ENCODE measurements around the gene GSC2.
"Not testable (repeated sequence)": the region's sequence is repeated elsewhere in the genome, so short reads cannot be mapped to it uniquely, and the experiment has no call there.

Gene GSC2

GRCh38 chr22:19172213-19173046 lies 22.3 kb upstream of the GSC2 start:
- peaks cover 53% of the 10 kb centered on the region for H3K4me1 Mint-ChIP-seq
- H3K4me3 Mint-ChIP-seq = peak overlapping the region; percentile 94
- peak overlapping the region; percentile 96 for H3K27ac Mint-ChIP-seq
- DNase-seq (ENCODE audit: low spot score in 2 of 2) (no peak), ATAC-seq (no peak)
- H3K36me3 Mint-ChIP-seq = peaks cover 17% of the 10 kb centered on the region
- no peaks in the 10 kb centered on the region for H3K9me3 Mint-ChIP-seq

- H3K36me3 Mint-ChIP-seq = peaks cover 17% of the 10 kb centered on the region
- H3K9me3 Mint-ChIP-seq = no peaks in the 10 kb centered on the region
- no peak overlapping the region for H3K27ac Mint-ChIP-seq
- peaks cover 46% of the 10 kb centered on the region for H3K4me1 Mint-ChIP-seq
- peak overlapping the region; percentile 94 for H3K4me3 Mint-ChIP-seq
- ATAC-seq (no peak), DNase-seq (ENCODE audit: low spot score in 2 of 2) (no peak)
These were observed 19.8 kb upstream of the GSC2 start for GRCh38 chr22:19169947-19170318.

- ATAC-seq (no peak), DNase-seq (ENCODE audit: low spot score in 2 of 2) (no peak)
- H3K4me1 Mint-ChIP-seq = peaks cover 46% of the 10 kb centered on the region
- peaks cover 17% of the 10 kb centered on the region for H3K36me3 Mint-ChIP-seq
- peak overlapping the region; percentile 94 for H3K4me3 Mint-ChIP-seq
- no peaks in the 10 kb centered on the region for H3K9me3 Mint-ChIP-seq
- no peak overlapping the region for H3K27ac Mint-ChIP-seq
These were observed 19.2 kb upstream of the GSC2 start for GRCh38 chr22:19169002-19169946.

GRCh38 chr22:19168088-19168890 lies 18.2 kb upstream of the GSC2 start:
- DNase-seq (ENCODE audit: low spot score in 2 of 2) (no peak), ATAC-seq (no peak)
- Mint-ChIP-seq H3K36me3 (peaks cover 13% of the 10 kb centered on the region), H3K4me1 (peaks cover 36% of the 10 kb centered on the region), H3K4me3 (peak overlapping the region; percentile 94), H3K9me3 (no peaks in the 10 kb centered on the region), H3K27ac (no peak overlapping the region)

- no peak overlapping the region for H3K27ac Mint-ChIP-seq
- H3K4me1 Mint-ChIP-seq = peaks cover 26% of the 10 kb centered on the region
- ATAC-seq (no peak), DNase-seq (ENCODE audit: low spot score in 2 of 2) (no peak)
- no peaks in the 10 kb centered on the region for H3K9me3 Mint-ChIP-seq
- peaks cover 9% of the 10 kb centered on the region for H3K36me3 Mint-ChIP-seq
- no peak overlapping the region for H3K4me3 Mint-ChIP-seq
These were observed 17.2 kb upstream of the GSC2 start for GRCh38 chr22:19167106-19167869.

GRCh38 chr22:19166421-19166820 lies 16.3 kb upstream of the GSC2 start:
- Mint-ChIP-seq H3K27ac (no peak overlapping the region), H3K4me1 (peaks cover 22% of the 10 kb centered on the region), H3K9me3 (no peaks in the 10 kb centered on the region), H3K36me3 (peaks cover 9% of the 10 kb centered on the region), H3K4me3 (no peak overlapping the region)
- DNase-seq (ENCODE audit: low spot score in 2 of 2) (no peak), ATAC-seq (no peak)

- Mint-ChIP-seq H3K36me3 (no peaks in the 10 kb centered on the region), H3K4me3 (no peak overlapping the region), H3K4me1 (peaks cover 10% of the 10 kb centered on the region), H3K27ac (no peak overlapping the region), H3K9me3 (no peaks in the 10 kb centered on the region)
- no peak for DNase-seq (ENCODE audit: low spot score in 2 of 2)
- no peak for ATAC-seq
These were observed 14.3 kb upstream of the GSC2 start for GRCh38 chr22:19164425-19164824.

- not testable (repeated sequence) for H3K4me3 Mint-ChIP-seq; H3K4me1 Mint-ChIP-seq; H3K27ac Mint-ChIP-seq; H3K9me3 Mint-ChIP-seq; H3K36me3 Mint-ChIP-seq; DNase-seq (ENCODE audit: low spot score in 2 of 2); ATAC-seq
These were observed 8.6 kb upstream of the GSC2 start for GRCh38 chr22:19158649-19159048.

GRCh38 chr22:19156109-19156508 lies 6.0 kb upstream of the GSC2 start:
- H3K27ac Mint-ChIP-seq; H3K4me1 Mint-ChIP-seq; H3K9me3 Mint-ChIP-seq; ATAC-seq; DNase-seq (ENCODE audit: low spot score in 2 of 2); H3K36me3 Mint-ChIP-seq; H3K4me3 Mint-ChIP-seq: not testable (repeated sequence)

- no peak for ATAC-seq
- no peak for DNase-seq (ENCODE audit: low spot score in 2 of 2)
- Mint-ChIP-seq H3K27ac (no peak overlapping the region), H3K4me3 (no peak overlapping the region), H3K36me3 (no peaks in the 10 kb centered on the region), H3K4me1 (peaks cover 6% of the 10 kb centered on the region), H3K9me3 (peaks cover 4% of the 10 kb centered on the region)
These were observed 3.1 kb upstream of the GSC2 start for GRCh38 chr22:19152942-19153883.

GRCh38 chr22:19151329-19152191 lies 1.5 kb upstream of the GSC2 start:
- DNase-seq (ENCODE audit: low spot score in 2 of 2) (no peak), ATAC-seq (no peak)
- Mint-ChIP-seq H3K4me3 (peak overlapping the region; percentile 72), H3K9me3 (peaks cover 4% of the 10 kb centered on the region), H3K27ac (no peak overlapping the region), H3K4me1 (peaks cover 6% of the 10 kb centered on the region), H3K36me3 (no peaks in the 10 kb centered on the region)

- ATAC-seq (no peak), DNase-seq (ENCODE audit: low spot score in 2 of 2) (no peak)
- Mint-ChIP-seq H3K9me3 (peaks cover 4% of the 10 kb centered on the region), H3K4me3 (peak overlapping the region; percentile 72), H3K36me3 (no peaks in the 10 kb centered on the region), H3K4me1 (peaks cover 6% of the 10 kb centered on the region), H3K27ac (no peak overlapping the region)
These were observed 613 bp upstream of the GSC2 start for GRCh38 chr22:19150482-19151328.

All from stimulated activated effector memory CD8-positive, alpha-beta T cell treated with anti-CD3 and anti-CD28 coated beads, Interleukin-12 subunit alpha, Interleukin-12 subunit beta, amount 100 ng/mL, for 72 hours (primary cell).